IMR-90 (cell line): ENCODE data around the gene MFN2. TPM values are rescaled to one million over a fixed set of nuclear protein-coding genes. Genes with fewer than 3 reads are reported as not detected.

Experiments
- ATAC-seq: fragments of 200-7000 bp; cut with Tn5 transposase; 2 replicates; pipeline ENCODE4 v1.9.1; 2020; ENCODE audit warnings: low read depth, mild to moderate bottlenecking, moderate library complexity
- BruUV-seq: library from RNA; stranded (reverse); fragments of 400-500 nt; replicated peaks from 2 replicates; lab custom pipeline; 2021; lab: Mats Ljungman, UMichigan
- CTCF ChIA-PET: fragments of 300-600 bp; formaldehyde crosslinking; extraction: SDS; loops from one replicate; lab custom pipeline; 2021; ENCODE audit warnings: antibody characterized with exemption; lab: Yijun Ruan, JAX
- POLR2A ChIA-PET: fragments of 300-600 bp; sonication (Branson Sonifier 250); formaldehyde crosslinking; loops from one replicate; lab custom pipeline; 2022; ENCODE audit warnings: antibody characterized with exemption; ENCODE audit not compliant: unreplicated experiment; lab: Charles Lee
- DNase-seq: peaks from one replicate; pipeline ENCODE4 v3.0.0; 2013
- H2AFZ ChIP-seq: replicated peaks from 2 replicates; pipeline ENCODE3; 2013; ENCODE audit warnings: low read length, mild to moderate bottlenecking; ENCODE audit not compliant: poor library complexity
- H2AK5ac ChIP-seq: 2 replicates; pipeline ENCODE4 v1.6.1; 2013; ENCODE audit warnings: low read depth, low read length, inconsistent platforms
- H2AK9ac ChIP-seq: replicated peaks from 2 replicates; pipeline ENCODE3; 2013; ENCODE audit warnings: mild to moderate bottlenecking, low read depth, low read length, moderate library complexity; ENCODE audit not compliant: poor library complexity
- H2BK120ac ChIP-seq: 2 replicates; pipeline ENCODE4 v1.6.1; 2013; ENCODE audit warnings: low read depth, low read length, inconsistent platforms
- H2BK15ac ChIP-seq: 3 replicates; pipeline ENCODE4 v1.6.1; 2013; ENCODE audit warnings: low read depth, low read length, inconsistent platforms
- H2BK20ac ChIP-seq: 2 replicates; pipeline ENCODE4 v1.6.1; 2013; ENCODE audit warnings: low read depth, mild to moderate bottlenecking, inconsistent platforms, low read length, moderate library complexity
- H2BK5ac ChIP-seq: 2 replicates; pipeline ENCODE4 v1.6.1; 2013; ENCODE audit warnings: mild to moderate bottlenecking, low read depth, low read length, inconsistent platforms; ENCODE audit not compliant: poor library complexity, severe bottlenecking
- H3K14ac ChIP-seq: replicated peaks from 2 replicates; pipeline ENCODE4 v1.6.1; 2013; ENCODE audit warnings: low read depth, low read length, inconsistent platforms
- H3K18ac ChIP-seq: 2 replicates; pipeline ENCODE4 v1.6.1; 2013; ENCODE audit warnings: low read depth, low read length, control low read depth
- H3K23ac ChIP-seq: 2 replicates; pipeline ENCODE4 v1.6.1; 2013; ENCODE audit warnings: low read depth, low read length, inconsistent platforms
- H3K27ac ChIP-seq: 2 replicates; pipeline ENCODE4 v1.5.1; 2013; ENCODE audit warnings: mild to moderate bottlenecking, control low read depth, low read length; ENCODE audit not compliant: insufficient read depth
- H3K27me3 ChIP-seq: 2 replicates; pipeline ENCODE4 v1.6.1; 2013; ENCODE audit warnings: low read length; ENCODE audit not compliant: control insufficient read depth, insufficient read depth
- H3K36me3 ChIP-seq: 2 replicates; pipeline ENCODE4 v1.6.1; 2013; ENCODE audit warnings: low read length, mixed read lengths; ENCODE audit not compliant: control insufficient read depth, insufficient read depth
- H3K4ac ChIP-seq: 2 replicates; pipeline ENCODE4 v1.6.1; 2013; ENCODE audit warnings: low read depth, low read length, inconsistent platforms
- H3K4me1 ChIP-seq: 2 replicates; pipeline ENCODE4 v1.6.1; 2013; ENCODE audit warnings: low read length, mixed read lengths; ENCODE audit not compliant: control insufficient read depth, insufficient read depth
- H3K4me2 ChIP-seq: 2 replicates; pipeline ENCODE4 v1.6.1; 2013; ENCODE audit warnings: low read depth, mild to moderate bottlenecking, control low read depth, low read length, moderate library complexity
- H3K4me3 ChIP-seq: 2 replicates; pipeline ENCODE4 v1.5.1; 2013; ENCODE audit warnings: low read depth, mild to moderate bottlenecking, control low read depth, low read length, moderate library complexity; ENCODE audit not compliant: insufficient read depth
- H3K56ac ChIP-seq: 2 replicates; pipeline ENCODE4 v1.6.1; 2013; ENCODE audit warnings: low read length, inconsistent platforms; ENCODE audit not compliant: insufficient read depth; ENCODE audit errors: extremely low read depth
- H3K79me1 ChIP-seq, 2 experiments: 2 replicates each; pipeline ENCODE4 v1.6.1; 2013; ENCODE audit warnings: low read length in 2 of 2, inconsistent platforms in 1 of 2, low read depth in 1 of 2
- H3K9ac ChIP-seq: 2 replicates; pipeline ENCODE4 v1.6.1; 2013; ENCODE audit warnings: low read depth, low read length, control low read depth
- H3K9me1 ChIP-seq: 2 replicates; pipeline ENCODE4 v1.6.1; 2013; ENCODE audit warnings: low read length, inconsistent platforms; ENCODE audit not compliant: insufficient read depth
- H3K9me3 ChIP-seq: 2 replicates; pipeline ENCODE4 v1.6.1; 2013; ENCODE audit warnings: low read length; ENCODE audit not compliant: control insufficient read depth, insufficient read depth
- H4K20me1 ChIP-seq: 2 replicates; pipeline ENCODE4 v1.6.1; 2013; ENCODE audit warnings: low read length, inconsistent platforms; ENCODE audit not compliant: insufficient read depth
- H4K5ac ChIP-seq: 2 replicates; pipeline ENCODE4 v1.6.1; 2013; ENCODE audit warnings: mild to moderate bottlenecking, low read depth, low read length, control low read depth
- H4K8ac ChIP-seq, 2 experiments: 2 replicates each; pipeline ENCODE4 v1.6.1; 2013; ENCODE audit warnings: low read depth in 2 of 2, low read length in 2 of 2, control low read depth in 1 of 2, inconsistent platforms in 1 of 2
- H4K91ac ChIP-seq: 2 replicates; pipeline ENCODE4 v1.6.1; 2013; ENCODE audit warnings: low read depth, low read length, inconsistent platforms; ENCODE audit not compliant: insufficient read depth
- CHD1 ChIP-seq: IDR thresholded peaks from 2 replicates; pipeline ENCODE4 v1.6.1; 2012; ENCODE audit warnings: low read depth, low read length, improper control_type of control experiment
- FOS ChIP-seq: fragments of 150-350 bp; IDR thresholded peaks from 2 replicates; pipeline ENCODE4 v1.6.1; 2016; ENCODE audit warnings: low read depth, low read length
- MAFK ChIP-seq: IDR thresholded peaks from 2 replicates; pipeline ENCODE4 v1.6.1; 2012; ENCODE audit warnings: low read depth, low read length, improper control_type of control experiment
- MAZ ChIP-seq: IDR thresholded peaks from 2 replicates; pipeline ENCODE4 v1.6.1; 2012; ENCODE audit warnings: low read depth, mild to moderate bottlenecking, low read length, improper control_type of control experiment, moderate library complexity, borderline replicate concordance
- NFE2L2 ChIP-seq: fragments of 150-350 bp; IDR thresholded peaks from 2 replicates; pipeline ENCODE4 v1.6.1; 2016; ENCODE audit warnings: low read depth, mild to moderate bottlenecking, low read length
- RAD21 ChIP-seq: IDR thresholded peaks from 2 replicates; pipeline ENCODE4 v1.6.1; 2012; ENCODE audit warnings: low read length, improper control_type of control experiment
- dilution Hi-C: fragments of 300-500 bp; cut with HindIII; formaldehyde crosslinking; loops from one replicate; pipeline ENCODE4 v1.14.3; 2018; ENCODE audit warnings: low sequenced_read_pairs; ENCODE audit not compliant: unreplicated experiment
- in situ Hi-C: fragments of 300-500 bp; cut with MboI; formaldehyde crosslinking; loops from 3 replicates; pipeline ENCODE4 v1.14.3; 2019; ENCODE audit warnings: low sequenced_read_pairs, inconsistent platforms, mixed read lengths
- intact Hi-C: fragments of 100-400 bp; cut with micrococcal nuclease; formaldehyde crosslinking; loops from 2 replicates; pipeline ENCODE4 v1.10.0; 2022
- polyA plus RNA-seq, 3 experiments: library from polyadenylated mRNA; depleted of rRNA; stranded (reverse); fragments of >200 nt; gene quantifications; 2 replicates each; pipeline ENCODE4 v1.2.3, GENCODE V29; 2012; ENCODE audit warnings: low replicate concordance in 1 of 3
- total RNA-seq: library from RNA; depleted of rRNA; stranded (reverse); fragments of >200 nt; gene quantifications from 2 replicates; pipeline ENCODE4 v1.2.3, GENCODE V29; 2012
- TF ChIP-seq, protein P1 (sequence below): conservative IDR thresholded peaks from 2 replicates; pipeline ENCODE4 v1.5.1; 2012; ENCODE audit warnings: mild to moderate bottlenecking, low read depth, low read length, improper control_type of control experiment
- TF ChIP-seq, protein P2 (sequence below): fragments of 150-350 bp; IDR thresholded peaks from 2 replicates; pipeline ENCODE4 v1.6.1; 2016; ENCODE audit warnings: low read depth, mild to moderate bottlenecking, low read length, moderate library complexity, borderline replicate concordance

The MFN2 gene
- total and polyA plus RNA-seq, 2 of the 4 experiments (the other 2 are of a cell fraction), result 52.8 to 84.2 TPM

DNA sequence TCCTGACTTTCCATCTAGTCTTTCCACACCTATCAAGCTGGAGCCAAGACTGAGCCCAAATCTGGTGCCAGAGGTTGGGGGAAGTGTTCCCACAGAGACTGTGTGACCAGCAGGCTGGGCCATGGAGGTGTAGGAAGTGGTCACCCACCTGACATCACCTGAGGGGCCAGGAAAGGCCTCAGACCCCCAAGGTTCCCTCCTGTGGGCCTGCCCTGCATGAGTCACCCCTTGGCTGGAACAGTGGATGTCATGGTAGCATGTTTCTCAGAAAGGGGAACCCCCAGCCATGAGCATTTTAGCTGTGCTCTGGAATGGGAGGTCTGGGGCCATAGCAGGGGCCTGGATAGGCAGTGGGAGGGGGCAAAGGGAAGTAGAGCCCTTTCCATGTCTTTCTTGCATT lies 77.1 kb downstream of the MFN2 start:
- DNase-seq, result peak; percentile 23

More for the DNA sequence above, 77.1 kb downstream of the MFN2 start:
- no peaks in the 10 kb centered on the region for H3K79me1 ChIP-seq
- no peak overlapping the region for H2AK9ac ChIP-seq
- BruUV-seq, result no TSS peak
- no peak overlapping the region for H4K5ac ChIP-seq
- H2AK5ac ChIP-seq, result no peak overlapping the region
- H2BK5ac ChIP-seq, result no peak overlapping the region
- no peak overlapping the region for H3K56ac ChIP-seq
- CTCF ChIA-PET, result no interaction called here
- no peak overlapping the region for H3K27ac ChIP-seq
- no peak overlapping the region for H3K14ac ChIP-seq
- POLR2A ChIA-PET, result no interaction called here
- in situ Hi-C loops (no loop called here), intact Hi-C loops (no loop called here), dilution Hi-C loops (no loop called here)
- H3K4ac ChIP-seq, result no peak overlapping the region
- H3K36me3 ChIP-seq, result no peaks in the 10 kb centered on the region
- H2BK15ac ChIP-seq, result no peak overlapping the region
- H3K4me1 ChIP-seq, result peaks cover under 1% of the 10 kb centered on the region; the same call in 1 of the 2 replicates
- peaks cover 9% of the 10 kb centered on the region for H3K9me3 ChIP-seq
- H2BK20ac ChIP-seq, result no peak overlapping the region
- H3K9me1 ChIP-seq, result no peaks in the 10 kb centered on the region
- TF ChIP-seq MAFK (no peak), FOS (0 out of 2 replicates have a peak, but pooled peaks have one; percentile 12), CHD1 (no peak), RAD21 (no peak), MAZ (no peak), NFE2L2 (no peak)
- TF ChIP-seq, protein P1, sequence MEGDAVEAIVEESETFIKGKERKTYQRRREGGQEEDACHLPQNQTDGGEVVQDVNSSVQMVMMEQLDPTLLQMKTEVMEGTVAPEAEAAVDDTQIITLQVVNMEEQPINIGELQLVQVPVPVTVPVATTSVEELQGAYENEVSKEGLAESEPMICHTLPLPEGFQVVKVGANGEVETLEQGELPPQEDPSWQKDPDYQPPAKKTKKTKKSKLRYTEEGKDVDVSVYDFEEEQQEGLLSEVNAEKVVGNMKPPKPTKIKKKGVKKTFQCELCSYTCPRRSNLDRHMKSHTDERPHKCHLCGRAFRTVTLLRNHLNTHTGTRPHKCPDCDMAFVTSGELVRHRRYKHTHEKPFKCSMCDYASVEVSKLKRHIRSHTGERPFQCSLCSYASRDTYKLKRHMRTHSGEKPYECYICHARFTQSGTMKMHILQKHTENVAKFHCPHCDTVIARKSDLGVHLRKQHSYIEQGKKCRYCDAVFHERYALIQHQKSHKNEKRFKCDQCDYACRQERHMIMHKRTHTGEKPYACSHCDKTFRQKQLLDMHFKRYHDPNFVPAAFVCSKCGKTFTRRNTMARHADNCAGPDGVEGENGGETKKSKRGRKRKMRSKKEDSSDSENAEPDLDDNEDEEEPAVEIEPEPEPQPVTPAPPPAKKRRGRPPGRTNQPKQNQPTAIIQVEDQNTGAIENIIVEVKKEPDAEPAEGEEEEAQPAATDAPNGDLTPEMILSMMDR, result no peak
- TF ChIP-seq, protein P2, sequence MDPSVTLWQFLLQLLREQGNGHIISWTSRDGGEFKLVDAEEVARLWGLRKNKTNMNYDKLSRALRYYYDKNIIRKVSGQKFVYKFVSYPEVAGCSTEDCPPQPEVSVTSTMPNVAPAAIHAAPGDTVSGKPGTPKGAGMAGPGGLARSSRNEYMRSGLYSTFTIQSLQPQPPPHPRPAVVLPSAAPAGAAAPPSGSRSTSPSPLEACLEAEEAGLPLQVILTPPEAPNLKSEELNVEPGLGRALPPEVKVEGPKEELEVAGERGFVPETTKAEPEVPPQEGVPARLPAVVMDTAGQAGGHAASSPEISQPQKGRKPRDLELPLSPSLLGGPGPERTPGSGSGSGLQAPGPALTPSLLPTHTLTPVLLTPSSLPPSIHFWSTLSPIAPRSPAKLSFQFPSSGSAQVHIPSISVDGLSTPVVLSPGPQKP, result no peak
- H3K18ac ChIP-seq, result no peak overlapping the region
- no peak overlapping the region for H3K23ac ChIP-seq
- H3K4me2 ChIP-seq, result no peak overlapping the region
- ATAC-seq, result no peak
- H2AFZ ChIP-seq, result no peak overlapping the region
- no peak overlapping the region for H2BK120ac ChIP-seq
- H4K91ac ChIP-seq, result no peak overlapping the region
- peaks cover 27% of the 10 kb centered on the region for H3K27me3 ChIP-seq
- no peak overlapping the region for H4K8ac ChIP-seq
- H3K9ac ChIP-seq, result no peak overlapping the region
- no peak overlapping the region for H3K4me3 ChIP-seq
- no peaks in the 10 kb centered on the region for H4K20me1 ChIP-seq
